Stimulated activated CD8-positive, alpha-beta memory T cell treated with anti-CD3 and anti-CD28 coated beads, Interleukin-7, amount 100 ng/mL, for 4 hours (primary cell): ENCODE measurements around the gene TMEM255B.
"Not testable (repeated sequence)": the region's sequence is repeated elsewhere in the genome, so short reads cannot be mapped to it uniquely, and the experiment has no call there.

Experiments
- DNase-seq, 2 donors: peaks; one replicate each; pipeline ENCODE4 v3.0.0-alpha.2; 2020; ENCODE audit warnings: low read depth in 2 of 2

Gene TMEM255B

GRCh38 chr13:113749507-113749906 is 9.5 kb upstream of the TMEM255B start:
- no peak for DNase-seq

DNA sequence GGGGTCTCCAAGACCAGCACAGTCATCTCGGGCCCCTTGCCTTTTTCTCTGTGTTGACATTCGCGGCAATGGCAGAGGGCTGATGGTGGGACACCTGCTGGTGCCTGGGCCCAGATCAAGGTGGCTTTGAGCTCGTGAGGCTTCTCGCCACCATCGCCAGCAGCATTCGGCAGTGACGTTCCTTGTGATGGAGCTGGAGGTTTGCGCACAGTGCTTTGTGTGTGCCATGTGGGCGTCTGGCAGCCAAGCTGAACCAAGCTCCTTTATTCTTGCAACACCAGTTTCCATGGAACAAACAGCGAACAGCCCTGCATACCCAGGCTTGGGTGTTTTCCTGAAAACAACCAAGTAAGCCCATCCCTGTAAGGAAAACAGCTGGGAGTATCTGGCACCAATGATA is 9.1 kb upstream of the TMEM255B start:
- DNase-seq: no peak

GRCh38 chr13:113750554-113751399 is 8.2 kb upstream of the TMEM255B start:
- DNase-seq: no peak

DNA sequence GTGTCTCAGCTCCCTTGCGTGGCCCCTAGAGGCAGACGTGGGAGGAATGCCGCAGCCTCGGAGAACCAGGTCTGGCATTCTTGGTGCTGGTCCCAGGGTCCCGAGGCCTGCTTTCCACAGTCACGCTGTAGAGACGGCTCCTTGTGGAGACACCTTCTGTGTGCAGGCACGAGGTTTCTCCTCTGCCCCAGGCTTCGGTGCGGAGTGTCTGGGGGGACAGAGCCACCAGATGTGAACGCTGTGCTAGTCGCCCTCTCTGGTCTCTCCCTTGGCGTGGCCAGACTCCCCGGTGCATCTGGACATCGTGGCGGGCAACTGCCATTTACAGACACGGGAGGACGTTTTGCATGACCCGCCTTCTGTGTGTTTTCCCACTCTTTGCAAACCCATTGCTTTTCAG is 7.5 kb upstream of the TMEM255B start:
- DNase-seq: no peak

DNA sequence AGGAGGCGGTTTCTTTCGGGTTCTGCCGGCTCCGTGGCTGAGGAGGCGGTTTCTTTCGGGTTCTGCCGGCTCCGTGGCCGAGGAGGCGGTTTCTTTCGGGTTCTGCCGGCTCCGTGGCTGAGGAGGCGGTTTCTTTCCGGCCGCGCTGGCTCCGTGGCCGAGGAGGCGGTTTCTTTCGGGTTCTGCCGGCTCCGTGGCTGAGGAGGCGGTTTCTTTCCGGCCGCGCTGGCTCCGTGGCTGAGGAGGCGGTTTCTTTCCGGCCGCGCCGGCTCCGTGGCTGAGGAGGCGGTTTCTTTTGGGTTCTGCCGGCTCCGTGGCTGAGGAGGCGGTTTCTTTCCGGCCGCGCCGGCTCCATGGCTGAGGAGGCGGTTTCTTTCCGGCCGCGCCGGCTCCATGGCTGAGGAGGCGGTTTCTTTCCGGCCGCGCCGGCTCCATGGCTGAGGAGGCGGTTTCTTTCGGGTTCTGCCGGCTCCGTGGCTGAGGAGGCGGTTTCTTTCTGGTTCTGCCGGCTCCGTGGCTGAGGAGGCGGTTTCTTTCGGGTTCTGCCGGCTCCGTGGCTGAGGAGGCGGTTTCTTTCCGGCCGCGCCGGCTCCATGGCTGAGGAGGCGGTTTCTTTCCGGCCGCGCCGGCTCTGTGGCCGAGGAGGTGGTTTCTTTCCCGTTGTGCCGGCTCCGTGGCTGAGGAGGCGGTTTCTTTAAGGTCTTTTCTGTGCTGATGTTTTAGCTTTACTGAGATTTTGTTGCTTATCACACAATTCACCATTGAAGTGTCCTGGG is 6.6 kb upstream of the TMEM255B start:
- DNase-seq: not testable (repeated sequence)

GRCh38 chr13:113753171-113753570 is 5.9 kb upstream of the TMEM255B start:
- no peak for DNase-seq

GRCh38 chr13:113754242-113754641 is 4.8 kb upstream of the TMEM255B start:
- no peak for DNase-seq

GRCh38 chr13:113754691-113755090 is 4.3 kb upstream of the TMEM255B start:
- DNase-seq: no peak

DNA sequence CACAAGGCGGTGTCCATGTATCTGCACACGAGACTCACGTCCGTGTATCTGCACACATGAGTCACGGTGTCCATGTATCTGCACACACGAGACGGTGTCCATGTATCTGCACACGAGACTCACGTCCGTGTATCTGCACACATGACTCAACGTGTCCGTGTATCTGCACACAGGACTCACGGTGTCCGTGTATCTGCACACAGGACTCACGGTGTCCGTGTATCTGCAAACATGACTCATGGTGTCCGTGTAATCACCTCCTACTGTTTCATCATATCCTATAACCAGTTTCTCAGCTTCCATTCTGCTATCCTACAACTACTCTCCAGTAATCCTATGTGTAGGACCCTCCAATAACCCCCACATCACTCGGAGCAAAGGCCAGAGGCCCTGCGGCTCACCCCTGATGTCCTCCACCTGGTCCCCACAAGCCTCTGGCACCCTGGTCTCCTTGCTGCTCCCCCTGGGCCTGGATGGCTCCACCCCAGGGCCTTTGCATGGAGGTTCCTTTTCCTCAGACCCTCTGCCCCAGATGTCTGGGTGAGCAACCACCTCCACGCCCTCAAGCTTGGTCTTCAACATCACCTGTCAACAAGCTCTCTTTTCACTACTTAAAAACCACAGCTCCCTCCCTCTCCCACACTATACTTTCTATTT is 2.5 kb upstream of the TMEM255B start:
- no peak for DNase-seq

DNA sequence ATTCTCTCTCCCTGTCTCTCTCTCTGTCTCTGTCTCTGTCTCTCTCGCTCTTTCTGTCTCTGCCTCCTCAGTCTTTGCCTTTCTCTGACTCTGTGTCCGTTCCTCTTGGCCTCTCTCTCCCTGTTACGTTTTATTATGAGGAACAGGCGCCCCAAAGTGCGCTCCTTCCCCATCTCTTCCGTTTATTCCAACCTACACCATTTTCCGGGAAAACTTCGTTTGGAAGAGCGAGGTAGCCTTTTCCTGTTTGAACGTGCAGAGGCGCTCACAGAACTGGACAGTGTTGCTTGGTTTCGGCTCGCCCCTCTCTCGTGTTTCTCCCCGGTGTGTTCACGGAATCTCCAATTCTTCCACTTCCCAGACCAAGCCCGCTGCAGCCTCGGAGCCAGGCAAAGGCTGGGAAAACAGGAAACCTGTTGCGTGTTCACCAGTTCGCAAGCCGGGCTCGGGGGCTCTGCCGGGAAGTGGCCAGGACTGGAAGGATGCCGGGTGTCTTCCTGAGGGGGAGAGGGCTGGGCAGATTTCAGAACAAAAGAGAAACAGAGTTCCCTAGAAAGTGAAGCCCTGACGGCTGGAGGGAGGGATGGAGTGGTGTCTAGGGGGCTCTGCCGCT is 605 bp downstream of the TMEM255B start:
- DNase-seq: no peak

- no peak for DNase-seq
Observed at GRCh38 chr13:113761136-113761535, 2.1 kb downstream of the TMEM255B start.

- DNase-seq: no peak
Observed at GRCh38 chr13:113762075-113762474, 3.0 kb downstream of the TMEM255B start.

DNA sequence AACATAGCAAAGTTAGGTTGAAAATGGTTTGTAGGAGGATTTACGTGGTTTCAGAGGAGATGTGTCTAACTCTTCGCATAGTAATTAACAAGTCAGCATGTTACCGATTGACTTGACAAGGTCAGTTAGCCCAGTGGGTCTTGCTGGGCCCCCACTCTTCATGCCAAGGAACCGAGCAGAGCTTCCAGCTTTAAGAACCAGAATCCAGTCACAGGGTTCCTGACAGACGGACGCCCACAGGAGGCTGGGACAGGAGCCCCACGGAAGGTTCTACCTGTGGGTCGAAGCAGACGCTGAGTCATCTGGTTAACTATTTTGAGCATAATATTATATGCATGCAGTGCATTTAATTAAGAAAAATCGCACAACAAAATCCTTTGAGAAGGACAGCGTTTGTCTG is 3.5 kb downstream of the TMEM255B start:
- no peak for DNase-seq

DNA sequence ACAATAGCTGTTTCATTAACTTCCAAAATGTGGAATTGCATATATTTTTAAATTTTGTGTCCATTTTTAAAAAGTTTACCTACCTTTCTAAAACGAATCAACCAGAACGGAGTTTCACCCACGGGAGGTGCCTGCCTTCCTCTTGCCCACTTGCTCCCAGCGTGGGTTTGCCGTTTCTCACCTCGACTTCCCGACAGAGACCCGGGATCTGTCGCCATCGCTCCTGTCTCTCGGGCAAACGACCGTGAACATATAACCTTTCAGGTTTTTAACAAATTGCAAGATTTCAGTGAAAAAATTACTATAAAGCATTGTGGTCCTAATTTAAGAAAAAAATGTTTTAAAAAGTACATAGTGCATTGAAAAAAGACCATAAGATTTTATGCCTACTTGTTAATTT is 4.2 kb downstream of the TMEM255B start:
- DNase-seq: no peak

DNA sequence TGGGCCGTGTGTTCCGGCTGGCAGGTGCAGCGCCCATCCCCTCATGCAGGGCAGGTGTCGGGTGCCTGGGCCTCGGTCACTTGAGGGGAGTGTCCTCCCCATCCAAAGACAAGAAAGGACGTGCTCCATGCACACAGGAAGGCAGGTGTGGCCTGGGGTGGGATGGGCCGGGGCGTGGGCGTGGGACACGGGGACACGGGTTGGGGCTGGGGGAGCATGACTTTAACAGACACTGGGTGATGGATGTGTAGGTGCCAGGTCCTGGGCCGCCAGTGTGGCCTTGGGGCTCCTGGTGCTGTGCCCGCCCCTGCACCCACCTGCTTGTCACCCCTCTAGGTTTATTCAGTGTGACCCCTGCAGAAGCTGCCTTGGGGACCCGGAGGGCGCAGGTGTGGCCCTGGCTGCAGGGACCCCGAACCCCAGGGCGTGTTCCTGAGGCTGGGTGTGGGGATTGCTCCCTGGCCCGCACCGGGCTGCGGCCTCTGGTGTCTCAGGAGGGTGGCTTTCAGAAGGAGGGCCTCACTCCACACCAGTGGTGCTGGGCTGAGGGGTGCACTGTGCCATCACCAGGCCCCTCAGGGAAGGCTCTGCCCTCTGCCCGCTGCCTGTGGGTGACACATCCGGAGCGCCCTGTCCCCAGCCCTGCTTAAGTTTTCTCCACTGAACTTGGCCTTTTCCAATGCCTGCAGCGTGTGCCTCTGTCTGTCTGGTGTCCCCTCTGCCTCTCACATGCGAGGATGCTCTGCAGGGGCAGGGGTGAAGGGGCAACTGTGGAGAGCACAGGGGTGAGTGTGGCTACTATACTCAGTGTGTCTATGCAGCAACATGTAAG is 5.2 kb downstream of the TMEM255B start:
- DNase-seq: no peak

DNA sequence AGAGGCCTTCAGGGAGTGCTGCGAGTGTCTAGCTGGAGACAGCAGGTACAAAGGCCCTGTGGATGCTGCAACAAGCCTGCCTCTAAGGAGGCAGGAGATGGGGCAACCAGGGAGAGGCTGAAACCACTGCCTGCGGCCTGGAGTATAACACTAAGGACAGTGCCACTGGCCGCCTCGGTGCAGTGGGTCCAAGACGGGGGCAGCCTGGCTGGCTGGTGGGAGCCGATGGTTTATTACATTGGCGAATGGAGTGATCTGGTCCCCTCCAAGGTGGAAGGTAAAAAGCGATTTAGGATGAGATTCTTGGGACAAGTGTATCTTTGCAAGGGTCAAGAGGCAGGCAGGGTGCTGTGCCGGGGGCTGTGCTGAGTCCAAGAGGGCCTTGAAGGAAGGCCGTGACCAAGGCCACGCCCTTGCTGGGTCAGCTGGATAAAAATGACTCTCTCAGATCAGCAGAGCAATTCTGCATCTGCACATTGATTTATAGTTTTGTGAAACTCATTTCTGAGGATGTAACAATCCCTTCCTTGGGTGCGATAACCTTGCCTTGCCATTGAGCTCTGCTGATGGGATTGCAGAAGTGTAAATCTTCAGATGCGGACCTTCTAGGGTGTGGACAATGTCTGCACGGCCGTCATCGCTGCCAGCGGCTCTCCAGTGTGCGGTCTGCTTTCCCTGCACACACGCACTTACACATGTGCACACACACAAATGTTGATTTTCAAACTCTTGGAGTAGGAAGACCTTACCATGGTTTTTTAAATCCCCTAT is 6.0 kb downstream of the TMEM255B start:
- no peak for DNase-seq

DNA sequence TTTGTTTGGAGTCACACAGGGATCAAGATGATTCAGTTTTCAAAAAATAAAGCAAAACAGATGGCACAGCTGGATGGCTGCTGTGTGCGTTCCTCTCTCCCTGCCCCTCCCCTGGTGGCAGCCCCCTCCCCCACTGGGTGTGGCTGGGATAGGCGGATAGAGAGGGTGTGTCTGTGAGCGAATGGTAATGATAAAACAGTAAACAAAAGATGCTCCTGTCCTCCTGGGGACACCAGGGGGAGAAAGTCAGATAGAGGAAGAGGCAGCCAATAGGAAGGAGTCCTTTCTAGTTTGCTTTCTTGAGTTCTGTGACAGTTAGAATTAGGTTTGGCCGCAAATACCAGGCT is 6.5 kb downstream of the TMEM255B start:
- no peak for DNase-seq

DNA sequence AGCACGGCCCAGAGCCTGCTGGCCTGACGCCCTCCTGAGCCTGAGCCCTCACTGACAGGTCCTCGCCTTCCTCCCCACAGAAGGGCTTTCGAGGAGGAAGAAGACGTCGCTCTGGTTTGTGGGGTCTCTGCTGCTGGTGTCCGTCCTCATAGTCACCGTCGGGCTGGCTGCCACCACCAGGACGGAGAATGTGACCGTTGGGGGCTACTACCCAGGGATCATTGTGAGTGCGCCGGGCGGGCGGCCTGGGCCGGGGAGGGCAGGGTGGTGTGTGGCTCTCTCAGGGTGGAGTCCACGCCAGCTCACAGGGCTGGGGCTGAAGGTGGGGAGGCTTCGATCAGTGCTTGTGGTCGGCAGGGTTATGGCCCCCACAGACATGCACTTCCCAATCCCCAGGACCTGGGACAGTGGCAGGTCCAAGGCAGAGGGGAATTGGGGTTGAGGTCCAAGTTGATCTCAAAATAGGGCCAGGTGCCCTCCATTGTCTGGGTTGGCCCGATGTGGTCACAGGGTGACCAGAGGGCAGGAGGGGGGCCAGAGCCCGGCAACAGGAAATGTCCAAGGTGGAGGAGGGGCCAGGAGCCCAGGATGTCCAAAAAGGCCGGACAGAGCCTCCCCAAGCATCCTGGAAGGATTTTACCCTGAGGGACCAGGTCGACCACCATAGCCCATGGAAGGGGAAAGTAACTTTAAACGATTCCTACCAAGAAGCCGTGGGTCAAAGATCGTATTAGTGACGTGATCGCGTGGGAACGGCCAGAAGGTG is 7.2 kb downstream of the TMEM255B start:
- DNase-seq: no peak

- no peak for DNase-seq
Observed at GRCh38 chr13:113767366-113767765, 8.3 kb downstream of the TMEM255B start.
